Progenitor cell of endocrine pancreas (in vitro differentiated cells): Measurements from ENCODE around the gene STX18. TPM values are rescaled to one million over a fixed set of nuclear protein-coding genes. Genes with fewer than 3 reads are reported as not detected.
"Not testable (repeated sequence)": the region's sequence is repeated elsewhere in the genome, so short reads cannot be mapped to it uniquely, and the experiment has no call there.

Source experiments
- DNase-seq: peaks from one replicate; pipeline ENCODE4 v3.0.0; 2021; ENCODE audit warnings: low spot score; ENCODE audit not compliant: unreplicated experiment
- H3K27ac Mint-ChIP-seq: 2 replicates; pipeline ENCODE4 v1.8.0; 2021; ENCODE audit warnings: mild to moderate bottlenecking, moderate library complexity, mixed read lengths
- H3K27me3 Mint-ChIP-seq: 2 replicates; pipeline ENCODE4 v1.8.0; 2021; ENCODE audit warnings: mixed read lengths
- H3K36me3 Mint-ChIP-seq: 2 replicates; pipeline ENCODE4 v1.8.0; 2022; ENCODE audit warnings: mixed read lengths; ENCODE audit not compliant: insufficient read depth
- H3K4me1 Mint-ChIP-seq: 2 replicates; pipeline ENCODE4 v1.8.0; 2021; ENCODE audit warnings: low read depth, mixed read lengths
- H3K4me3 Mint-ChIP-seq: 2 replicates; pipeline ENCODE4 v1.8.0; 2021; ENCODE audit warnings: low read depth, mild to moderate bottlenecking, moderate library complexity, mixed read lengths
- H3K9me3 Mint-ChIP-seq: 2 replicates; pipeline ENCODE4 v1.8.0; 2021; ENCODE audit warnings: low read depth, mixed read lengths
- CTCF ChIP-seq: fragments of 200-600 bp; sonication (generic); IDR thresholded peaks from one replicate; pipeline ENCODE4 v1.5.0; 2021; ENCODE audit warnings: antibody characterized with exemption, mild to moderate bottlenecking; ENCODE audit not compliant: unreplicated experiment
- total RNA-seq: library from RNA; stranded (reverse); gene quantifications from 2 replicates; pipeline ENCODE4 v1.2.1, GENCODE V29; 2021

STX18 gene
- total RNA-seq, 1 donor from 2014 or later, result 41.2 TPM

DNA sequence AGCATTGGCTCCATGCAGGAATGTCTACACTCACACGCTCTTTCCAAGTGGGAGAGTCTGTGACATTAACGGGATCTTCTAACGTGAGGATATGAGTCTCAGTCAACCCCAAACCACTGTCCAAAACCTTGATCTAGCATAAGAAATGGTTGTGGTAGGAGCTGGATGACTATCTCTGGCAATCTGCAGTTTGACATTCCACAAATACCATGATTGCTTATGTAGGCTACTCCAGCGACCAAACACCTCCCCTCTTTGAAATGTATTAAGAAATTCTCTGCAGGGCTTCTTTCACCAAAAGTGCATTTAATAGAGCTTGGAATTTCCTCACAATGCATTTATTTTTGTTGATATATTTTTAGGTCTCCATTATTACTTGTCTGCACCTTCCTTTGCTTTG, 14.1 kb upstream of the STX18 start:
- Mint-ChIP-seq H3K36me3 (peaks cover 9% of the 10 kb centered on the region), H3K27ac (no peak overlapping the region), H3K4me1 (peaks cover 2% of the 10 kb centered on the region), H3K27me3 (no peaks in the 10 kb centered on the region), H3K9me3 (no peaks in the 10 kb centered on the region), H3K4me3 (no peak overlapping the region)
- TF ChIP-seq CTCF, result no peak
- DNase-seq, result no peak

- no peak for DNase-seq
- peaks cover 2% of the 10 kb centered on the region for H3K4me1 Mint-ChIP-seq
- H3K36me3 Mint-ChIP-seq, result peaks cover 17% of the 10 kb centered on the region
- no peak for TF ChIP-seq CTCF
- H3K27me3 Mint-ChIP-seq, result no peaks in the 10 kb centered on the region
- H3K9me3 Mint-ChIP-seq, result no peaks in the 10 kb centered on the region
- H3K4me3 Mint-ChIP-seq, result no peak overlapping the region
- no peak overlapping the region for H3K27ac Mint-ChIP-seq
These were observed 12.4 kb upstream of the STX18 start for GRCh38 chr4:4554234-4554633.

DNA sequence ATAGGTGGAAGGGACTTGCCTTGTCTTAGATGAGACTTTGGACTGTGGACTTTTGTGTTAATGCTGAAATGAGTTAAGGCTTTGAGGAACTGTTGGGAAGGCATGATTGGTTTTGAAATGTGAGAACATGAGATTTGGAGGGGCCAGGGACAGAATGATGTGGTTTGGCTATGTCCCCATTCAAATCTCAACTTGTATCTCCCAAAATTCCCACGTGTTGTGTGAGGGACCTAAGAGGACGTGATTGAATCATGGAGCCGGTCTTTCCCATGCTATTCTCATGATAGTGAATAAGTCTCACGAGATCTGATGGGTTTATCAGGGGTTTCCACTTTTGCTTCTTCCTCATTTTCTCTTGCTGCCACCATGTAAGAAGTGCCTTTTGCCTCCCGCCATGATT, 10.2 kb upstream of the STX18 start:
- not testable (repeated sequence) for H3K27me3 Mint-ChIP-seq, H3K4me1 Mint-ChIP-seq, H3K27ac Mint-ChIP-seq, DNase-seq, H3K9me3 Mint-ChIP-seq, H3K4me3 Mint-ChIP-seq
- H3K36me3 Mint-ChIP-seq, result peaks cover 17% of the 10 kb centered on the region

GRCh38 chr4:4550161-4550560, 8.3 kb upstream of the STX18 start:
- H3K4me3 Mint-ChIP-seq, H3K9me3 Mint-ChIP-seq, H3K27me3 Mint-ChIP-seq, DNase-seq, H3K27ac Mint-ChIP-seq, H3K4me1 Mint-ChIP-seq: not testable (repeated sequence)
- H3K36me3 Mint-ChIP-seq, result peaks cover 18% of the 10 kb centered on the region

GRCh38 chr4:4549534-4549933, 7.7 kb upstream of the STX18 start:
- H3K36me3 Mint-ChIP-seq, result peaks cover 16% of the 10 kb centered on the region
- H3K27ac Mint-ChIP-seq, result no peak overlapping the region
- TF ChIP-seq CTCF, result no peak
- H3K27me3 Mint-ChIP-seq, result no peaks in the 10 kb centered on the region
- no peaks in the 10 kb centered on the region for H3K4me1 Mint-ChIP-seq
- no peaks in the 10 kb centered on the region for H3K9me3 Mint-ChIP-seq
- no peak for DNase-seq
- H3K4me3 Mint-ChIP-seq, result no peak overlapping the region

GRCh38 chr4:4542774-4543485, 1.1 kb upstream of the STX18 start:
- peaks cover 1% of the 10 kb centered on the region for H3K36me3 Mint-ChIP-seq
- peak overlapping the region; percentile 97 for H3K4me3 Mint-ChIP-seq
- TF ChIP-seq CTCF, result no peak
- peaks cover 12% of the 10 kb centered on the region for H3K4me1 Mint-ChIP-seq
- H3K27me3 Mint-ChIP-seq, result no peaks in the 10 kb centered on the region
- peak overlapping the region; percentile 98 for H3K27ac Mint-ChIP-seq
- H3K9me3 Mint-ChIP-seq, result no peaks in the 10 kb centered on the region
- DNase-seq, result no peak
